NCI-H146 (cell line): ENCODE data around the gene PCDH1.

ENCODE experiments used
- DNase-seq: peaks from one replicate; lab custom pipeline; 2025; lab: John Stamatoyannopoulos, UW

PCDH1 gene

GRCh38 chr5:141873933-141874261 lies 4.3 kb downstream of the PCDH1 start:
- no peak for DNase-seq

- DNase-seq, result no peak
Observed at GRCh38 chr5:141872496-141873356, 5.5 kb downstream of the PCDH1 start.

DNA sequence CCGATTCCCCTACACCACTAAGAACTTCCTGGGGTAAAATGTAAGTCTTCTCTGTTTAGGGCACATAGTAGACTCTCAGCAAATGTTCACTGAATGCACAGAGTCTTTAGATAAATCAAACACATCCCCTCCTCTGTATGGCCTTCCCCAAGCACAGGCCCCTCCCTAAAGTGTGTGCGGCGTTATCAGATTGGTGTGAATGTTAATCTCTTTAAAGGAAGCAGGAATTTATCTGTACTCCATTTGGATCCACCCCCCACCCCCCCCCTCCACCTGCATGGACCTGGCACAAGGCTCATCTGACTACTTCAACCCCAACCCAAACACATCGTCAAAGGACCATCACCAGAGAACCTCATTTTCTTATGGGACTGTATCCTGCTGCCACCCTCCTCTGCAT lies 6.3 kb downstream of the PCDH1 start:
- DNase-seq, result no peak

GRCh38 chr5:141870871-141871270 lies 7.3 kb downstream of the PCDH1 start:
- no peak for DNase-seq

DNA sequence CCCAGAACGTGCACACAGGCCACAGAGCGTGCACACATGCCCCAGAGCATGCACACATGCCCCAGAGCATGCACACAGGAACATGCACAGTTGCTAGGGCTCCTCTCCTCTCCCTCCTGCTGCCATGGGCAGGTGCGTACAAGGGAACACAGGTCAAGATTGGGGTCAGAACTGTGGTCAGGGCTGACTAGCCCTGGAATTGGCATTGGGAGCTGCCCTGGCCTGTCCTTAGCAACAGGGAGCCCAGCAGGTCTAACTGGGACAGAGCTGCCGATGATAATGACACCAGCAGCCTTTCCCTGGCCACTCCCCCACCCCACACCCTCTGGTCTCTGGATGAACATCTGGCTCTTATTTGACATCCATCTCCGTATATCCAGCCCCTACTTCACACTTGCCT lies 8.0 kb downstream of the PCDH1 start:
- DNase-seq, result no peak

GRCh38 chr5:141869514-141869913 lies 8.7 kb downstream of the PCDH1 start:
- no peak for DNase-seq

- DNase-seq, result no peak
Observed at GRCh38 chr5:141869040-141869439, 9.2 kb downstream of the PCDH1 start.

GRCh38 chr5:141868541-141868940 lies 9.7 kb downstream of the PCDH1 start:
- no peak for DNase-seq

GRCh38 chr5:141867651-141868050 lies 10.6 kb downstream of the PCDH1 start:
- DNase-seq, result no peak

- DNase-seq, result no peak
Observed at GRCh38 chr5:141867139-141867538, 11.1 kb downstream of the PCDH1 start.

DNA sequence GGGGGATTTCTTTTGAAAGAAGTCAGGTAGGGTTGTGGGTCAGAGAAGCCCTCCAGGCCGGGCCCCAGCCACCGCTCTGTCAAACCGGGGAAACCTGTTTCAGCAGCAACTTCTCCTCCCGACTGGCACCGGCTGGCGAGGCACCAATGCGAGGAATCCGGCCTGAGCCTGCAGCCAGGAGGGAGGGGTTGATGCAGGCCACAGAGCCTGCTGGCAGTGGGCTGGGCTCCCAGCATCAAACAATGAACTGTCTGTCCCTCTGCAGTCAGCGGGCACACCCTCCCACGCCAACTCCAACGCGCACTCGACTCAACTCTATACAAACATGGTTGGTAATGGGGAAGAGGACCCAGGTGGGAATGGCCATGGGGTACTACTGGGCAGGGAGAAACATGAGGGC lies 12.1 kb downstream of the PCDH1 start:
- DNase-seq, result no peak

DNA sequence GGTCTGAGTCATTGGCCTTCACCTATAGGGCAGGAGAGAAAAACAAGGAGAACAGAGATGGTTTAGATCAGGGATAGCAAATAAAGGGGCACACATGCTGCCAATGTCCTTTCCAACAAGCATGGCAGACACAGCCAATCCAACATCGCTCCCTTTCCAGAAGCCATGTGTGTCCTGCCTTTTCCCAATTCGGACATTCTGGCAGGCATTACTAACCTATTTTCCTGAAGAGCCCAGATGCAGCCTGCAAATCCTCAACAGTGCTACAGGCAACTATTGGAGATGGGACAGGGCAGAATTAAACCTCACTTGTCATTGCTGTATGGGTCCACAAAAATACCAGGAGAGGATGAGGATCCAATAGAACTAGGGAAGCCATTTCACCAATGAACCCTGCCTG lies 12.8 kb downstream of the PCDH1 start:
- no peak for DNase-seq

- peak; percentile 40 for DNase-seq
Observed at GRCh38 chr5:141864371-141865370, 13.5 kb downstream of the PCDH1 start.

DNA sequence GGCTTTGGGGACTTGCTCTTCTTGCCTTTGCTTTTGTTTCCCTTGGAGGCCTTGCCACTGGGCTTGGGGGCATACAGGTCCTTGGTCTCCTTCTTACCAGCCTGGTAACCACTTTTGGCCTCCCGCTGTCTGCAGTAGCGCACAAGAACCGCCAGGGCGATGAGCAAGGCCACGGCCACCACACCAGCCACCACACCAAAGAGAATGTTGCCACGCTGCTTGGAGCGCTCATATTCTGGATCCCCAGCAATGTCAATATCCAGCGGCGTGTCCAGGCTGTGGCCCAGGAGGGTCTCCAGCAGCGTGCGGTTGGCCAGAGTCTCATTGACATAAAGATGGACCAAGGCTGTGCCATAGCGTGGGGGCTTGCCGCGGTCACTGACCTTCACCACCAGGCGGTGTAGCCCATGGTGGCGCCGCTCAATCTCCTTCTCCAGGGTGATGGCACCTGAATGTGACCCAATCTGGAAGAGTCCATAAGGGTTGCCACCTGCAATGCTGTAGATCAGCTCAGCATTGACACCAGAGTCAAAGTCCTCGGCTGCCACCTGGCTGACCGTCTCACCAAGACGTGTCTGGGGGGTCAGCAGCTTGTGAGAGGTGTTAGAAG lies 14.5 kb downstream of the PCDH1 start:
- DNase-seq, result no peak

DNA sequence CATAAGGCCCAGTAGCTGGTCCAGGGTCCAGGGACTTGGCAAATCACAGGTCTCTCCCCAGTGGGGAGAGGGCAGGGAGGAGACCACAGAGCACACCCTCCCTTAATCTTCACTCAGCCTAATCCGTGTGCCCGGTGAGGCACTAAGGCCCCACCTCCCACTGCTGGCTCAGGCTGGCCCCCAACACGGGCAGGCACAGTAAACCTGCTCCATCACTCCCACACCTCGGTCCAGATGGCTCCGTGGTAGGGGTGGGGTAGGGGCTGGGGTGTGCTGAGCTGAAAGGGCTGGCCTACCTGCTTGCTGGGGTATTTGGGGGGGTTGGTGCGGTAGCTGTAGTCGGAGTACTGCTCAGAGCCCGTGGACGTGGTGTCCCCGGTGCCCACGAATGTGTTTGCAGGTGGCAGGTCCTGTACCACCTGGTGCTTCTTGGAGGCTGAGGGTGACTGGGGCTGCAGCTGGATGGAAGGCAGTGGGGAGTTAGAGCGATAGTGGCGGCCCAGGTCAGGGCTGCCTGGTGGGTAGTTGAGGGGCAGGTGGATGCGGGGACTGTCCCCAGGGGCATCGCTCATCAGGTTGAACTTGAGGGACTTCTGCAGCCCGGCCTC lies 15.2 kb downstream of the PCDH1 start:
- DNase-seq, result no peak

GRCh38 chr5:141861194-141861593 lies 17.0 kb downstream of the PCDH1 start:
- DNase-seq, result no peak

DNA sequence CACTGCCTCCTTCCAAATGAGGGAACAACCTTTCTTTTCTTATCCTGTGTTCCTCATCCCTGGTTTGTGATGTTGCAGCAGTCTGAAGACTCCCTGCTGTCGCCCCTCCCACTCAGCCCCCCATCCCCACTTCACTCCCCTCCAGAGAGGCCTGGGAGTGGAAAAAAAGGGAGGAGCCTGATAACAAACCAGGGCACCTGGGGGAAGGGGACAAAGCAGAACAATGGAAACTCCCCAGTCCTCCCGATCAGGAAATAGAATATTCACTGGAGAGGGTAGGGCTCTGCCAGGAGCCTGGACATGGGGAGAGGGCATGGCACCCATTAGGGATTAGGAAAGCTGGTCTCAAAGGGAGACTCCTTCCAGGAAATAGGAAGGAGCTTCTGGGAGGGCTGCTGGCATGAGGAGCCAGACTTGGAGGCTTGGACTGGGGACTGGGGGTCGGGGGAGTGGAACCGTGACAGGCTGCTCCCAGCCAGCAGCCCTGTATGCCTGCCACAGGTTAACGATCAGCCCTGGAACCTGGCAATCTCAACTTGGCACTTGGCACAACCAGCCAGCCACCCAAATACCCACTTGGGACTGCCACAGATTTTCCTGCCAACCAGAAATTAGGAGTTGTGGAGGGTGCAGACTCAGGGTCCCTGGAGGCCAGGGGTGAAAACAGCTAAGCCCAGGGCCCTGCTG lies 20.0 kb downstream of the PCDH1 start:
- DNase-seq, result no peak

- DNase-seq, result no peak
Observed at GRCh38 chr5:141857226-141857625, 21.0 kb downstream of the PCDH1 start.

DNA sequence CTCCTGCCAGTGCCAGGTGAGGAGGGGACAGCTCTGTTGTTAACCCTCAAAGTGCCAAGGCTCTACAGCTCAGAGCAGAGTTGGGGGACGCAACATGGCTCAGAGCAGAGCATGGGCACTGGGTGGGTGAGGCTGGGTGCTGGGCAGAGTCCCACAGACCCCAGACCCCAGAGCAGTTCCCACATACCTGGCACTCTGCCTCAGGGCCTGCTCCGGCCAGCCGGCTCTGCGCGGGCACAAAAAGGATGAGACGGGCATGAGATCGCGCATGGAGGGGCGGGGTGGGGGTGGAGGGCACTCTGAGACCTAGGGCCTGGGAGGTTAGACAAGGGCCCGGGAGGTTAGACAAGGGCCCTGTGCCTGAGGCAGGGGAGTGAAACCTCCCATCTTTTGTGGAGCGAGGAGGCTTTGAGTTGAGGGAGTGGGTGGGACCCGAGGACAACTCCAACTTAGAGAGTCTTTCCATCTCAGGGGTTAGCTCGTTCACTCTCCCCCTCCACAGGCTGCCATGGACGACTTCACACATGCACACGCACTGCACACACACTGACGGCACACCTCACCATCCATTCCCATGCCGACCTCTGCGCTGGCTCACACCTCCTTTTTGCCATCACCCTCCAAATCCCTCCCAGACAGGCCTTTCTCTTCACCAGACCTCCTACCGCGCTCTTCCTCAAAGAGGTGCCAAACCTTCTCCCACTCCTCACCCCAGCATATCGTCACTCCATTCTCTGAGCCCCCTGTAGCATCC lies 22.0 kb downstream of the PCDH1 start:
- no peak for DNase-seq

- DNase-seq, result peak; percentile 27
Observed at GRCh38 chr5:141855265-141856036, 22.8 kb downstream of the PCDH1 start.
